Transverse colon (tissue), 4 donors: ENCODE measurements around the gene GNG7. TPM values are rescaled to one million over a fixed set of nuclear protein-coding genes. Genes with fewer than 3 reads are reported as not detected.
"Not testable (repeated sequence)": the region's sequence is repeated elsewhere in the genome, so short reads cannot be mapped to it uniquely, and the experiment has no call there.

ENCODE experiments used
- DNase-seq: peaks from one replicate; pipeline ENCODE4 v3.0.0-alpha.2; 2019
- H3K27ac ChIP-seq, 4 donors: fragments of 200-600 bp; sonication (generic); 2 replicates each; pipeline ENCODE4 v1.5.1; 2016 to 2018; ENCODE audit warnings: inconsistent platforms in 4 of 4
- H3K27me3 ChIP-seq: fragments of 200-600 bp; sonication (generic); 2 replicates; pipeline ENCODE4 v1.5.1; 2017; ENCODE audit warnings: inconsistent platforms
- H3K36me3 ChIP-seq, 4 donors: fragments of 200-600 bp; sonication (generic); 2 replicates each; pipeline ENCODE4 v1.5.1; 2017 to 2019; ENCODE audit warnings: inconsistent platforms in 4 of 4
- H3K4me1 ChIP-seq, 4 donors: fragments of 200-600 bp; sonication (generic); 2 replicates each; pipeline ENCODE4 v1.5.1; 2017 to 2020; ENCODE audit warnings: inconsistent platforms in 4 of 4
- H3K4me3 ChIP-seq, 4 donors: fragments of 200-600 bp; sonication (generic); 1 replicate in 1 of 4; 2 replicates in 3 of 4; pipeline versions ENCODE4 v1.5.1 to v1.6.1; 2017 to 2019; ENCODE audit warnings: inconsistent platforms in 4 of 4
- H3K9me3 ChIP-seq, 2 donors: fragments of 200-600 bp; sonication (generic); 2 replicates each; pipeline ENCODE4 v1.5.1; 2017 to 2019; ENCODE audit warnings: inconsistent platforms in 2 of 2
- CTCF ChIP-seq, 5 experiments: fragments of 200-600 bp in 3 of 5; fragments of 450-650 bp in 2 of 5; sonication (generic) in 3 of 5; IDR thresholded peaks; 1 replicate in 2 of 5; 2 replicates in 3 of 5; pipeline ENCODE4 v1.5.1; 2016 to 2017; ENCODE audit warnings: antibody characterized with exemption in 5 of 5, inconsistent platforms in 3 of 5, mild to moderate bottlenecking in 2 of 5, moderate library complexity in 1 of 5
- EP300 ChIP-seq: sonication (generic); formaldehyde crosslinking; IDR thresholded peaks from one replicate; pipeline ENCODE4 v1.6.1; 2017; ENCODE audit warnings: antibody characterized with exemption, low read depth
- POLR2A ChIP-seq: fragments of 450-650 bp; IDR thresholded peaks from one replicate; pipeline ENCODE4 v1.6.1; 2016; ENCODE audit warnings: antibody characterized with exemption, mild to moderate bottlenecking, moderate library complexity
- POLR2AphosphoS5 ChIP-seq, 3 donors: sonication (generic); formaldehyde crosslinking; IDR thresholded peaks; one replicate each; pipeline ENCODE4 v1.6.1; 2016; ENCODE audit warnings: antibody characterized with exemption in 3 of 3
- WGBS, 2 donors: methylation state at CpG; one replicate each; pipeline ENCODE4 v1.1.5; 2018; ENCODE audit warnings: low coverage in 1 of 2; 5-methylcytosine and 5-hydroxymethylcytosine counted together
- in situ Hi-C, 4 donors: fragments of 200-750 bp; cut with MboI; loops; one replicate each; pipeline versions ENCODE4 v1.15.0 to v1.15.1; 2017; ENCODE audit warnings: low sequenced_read_pairs in 3 of 4, low pct_ligation_motif_present in 1 of 4, low pct_unique_long_range_greater_than_20kb in 1 of 4
- intact Hi-C: fragments of 100-400 bp; cut with DNase I; formaldehyde crosslinking; loops from one replicate; pipeline ENCODE4 v1.15.1; 2023; ENCODE audit warnings: low total_unique reads
- total RNA-seq, 4 donors: library from RNA; depleted of rRNA; stranded (reverse); fragments of >200 nt; gene quantifications; one replicate each; pipeline ENCODE4 v1.1.0, GENCODE V29; 2016

Gene GNG7
- total RNA-seq, 4 donors from 2014 or later: 1.6 to 13.1 (median 4.0) TPM

- no peaks in the 10 kb centered on the region for H3K36me3 ChIP-seq
- intact Hi-C loops: loop anchor here (10.0 kb wide), 1 partner anchor 58 kb away; no protein-coding TSS in a partner anchor
- in situ Hi-C loops: loop anchor here in 1 of 4 donors (10.0 kb wide), 1 partner anchor 52 kb away; no protein-coding TSS in a partner anchor
- no peak overlapping the region for H3K4me3 ChIP-seq
- 90 to 96% methylated on average over 5 to 15 of the region's 15 CpGs for WGBS, 2 donors
- TF ChIP-seq POLR2A: no peak
- TF ChIP-seq POLR2AphosphoS5 (IDR thresholded peaks at IDR 0.05): no peak
- no peak for TF ChIP-seq CTCF (IDR thresholded peaks at IDR 0.05)
- TF ChIP-seq EP300: no peak
- H3K9me3 ChIP-seq: no peaks in the 10 kb centered on the region
- no peaks in the 10 kb centered on the region for H3K27me3 ChIP-seq
- H3K4me1 ChIP-seq: peaks cover 38 to 72% (median 50%) of the 10 kb centered on the region in 4 donors
- DNase-seq: no peak
- peak overlapping the region in 3 of 4 donors; percentile 90 to 93 (median 91) for H3K27ac ChIP-seq
Observed at GRCh38 chr19:2547033-2547680, 155.3 kb downstream of the GNG7 start.

- intact Hi-C loops: loop anchor here (10.0 kb wide), 1 partner anchor 58 kb away; no protein-coding TSS in a partner anchor
Observed at GRCh38 chr19:2546128-2547032, 156.1 kb downstream of the GNG7 start.

GRCh38 chr19:2545416-2546127 is 156.9 kb downstream of the GNG7 start:
- H3K27me3 ChIP-seq, H3K4me3 ChIP-seq, H3K9me3 ChIP-seq, H3K36me3 ChIP-seq, DNase-seq: not testable (repeated sequence)
- intact Hi-C loops (loop anchor here (2.0 to 10.0 kb wide), 2 partner anchors 59 to 69 kb away; partner anchors contain the start of gene GADD45B), in situ Hi-C loops (loop anchor here in 1 of 4 donors (10.0 kb wide), 1 partner anchor 51 kb away; no protein-coding TSS in a partner anchor)
- WGBS, 2 donors: 86 to 94% methylated on average over 6 to 20 of the region's 20 CpGs
- Histone ChIP-seq H3K4me1 (peaks cover 47 to 78% (median 60%) of the 10 kb centered on the region in 4 donors), H3K27ac (peak overlapping the region; percentile 89 to 93 (median 90))

More at GRCh38 chr19:2546128-2547032, 156.1 kb downstream of the GNG7 start:
- TF ChIP-seq CTCF (IDR thresholded peaks at IDR 0.05): no peak
- peak; percentile 11 for TF ChIP-seq POLR2A
- peak; percentile 18 for TF ChIP-seq EP300
- peak in 2 of 3 donors; percentile 17 to 47 for TF ChIP-seq POLR2AphosphoS5 (IDR thresholded peaks at IDR 0.05)
- H3K27me3 ChIP-seq: no peaks in the 10 kb centered on the region
- in situ Hi-C loops: loop anchor here in 1 of 4 donors (10.0 kb wide), 1 partner anchor 52 kb away; no protein-coding TSS in a partner anchor
- 52% methylated on average over 45 of the region's 50 CpGs; no CpG with 5 or more reads in 1 of the 2 donors for WGBS, 2 donors
- peaks cover 43 to 74% (median 56%) of the 10 kb centered on the region in 4 donors for H3K4me1 ChIP-seq
- peak overlapping the region; percentile 89 to 93 (median 90) for H3K27ac ChIP-seq
- H3K4me3 ChIP-seq: no peak overlapping the region
- peak; percentile 64 for DNase-seq
- H3K36me3 ChIP-seq: no peaks in the 10 kb centered on the region
- no peaks in the 10 kb centered on the region for H3K9me3 ChIP-seq

GRCh38 chr19:2544576-2545415 is 157.7 kb downstream of the GNG7 start:
- Histone ChIP-seq H3K27me3 (no peaks in the 10 kb centered on the region), H3K4me3 (no peak overlapping the region), H3K36me3 (no peaks in the 10 kb centered on the region), H3K9me3 (no peaks in the 10 kb centered on the region), H3K27ac (peak overlapping the region; percentile 89 to 93 (median 90)), H3K4me1 (peaks cover 42 to 79% (median 59%) of the 10 kb centered on the region in 4 donors)
- WGBS, 2 donors: 84% methylated on average over 17 of the region's 18 CpGs; no CpG with 5 or more reads in 1 of the 2 donors
- TF ChIP-seq POLR2A (no peak), CTCF (IDR thresholded peaks at IDR 0.05) (no peak), POLR2AphosphoS5 (IDR thresholded peaks at IDR 0.05) (no peak), EP300 (no peak)
- in situ Hi-C loops: loop anchor here in 1 of 4 donors (10.0 kb wide), 1 partner anchor 50 kb away; no protein-coding TSS in a partner anchor
- no peak for DNase-seq
- intact Hi-C loops: loop anchor here (2.0 to 10.0 kb wide), 3 partner anchors 33 to 68 kb away; partner anchors contain the start of gene GADD45B
